Ectodermal cell (in vitro differentiated cells): ENCODE measurements around the gene ATG5.

Experiments
- H3K27ac ChIP-seq: 2 replicates; pipeline ENCODE4 v1.7.0; 2013; ENCODE audit warnings: mild to moderate bottlenecking, low read depth, low read length; ENCODE audit not compliant: insufficient read depth, poor library complexity, severe bottlenecking
- H3K27me3 ChIP-seq: 2 replicates; pipeline ENCODE4 v1.7.0; 2013; ENCODE audit warnings: mild to moderate bottlenecking, low read length; ENCODE audit not compliant: insufficient read depth, control insufficient read depth, poor library complexity, severe bottlenecking
- H3K36me3 ChIP-seq: one replicate; pipeline ENCODE4 v1.7.0; 2013; ENCODE audit warnings: low read length; ENCODE audit not compliant: control insufficient read depth, insufficient read depth
- H3K4me1 ChIP-seq: one replicate; pipeline ENCODE4 v1.7.0; 2013; ENCODE audit warnings: low read length; ENCODE audit not compliant: control insufficient read depth, insufficient read depth
- H3K4me3 ChIP-seq: 2 replicates; pipeline ENCODE4 v1.7.0; 2013; ENCODE audit warnings: low read depth, low read length, control low read depth; ENCODE audit not compliant: insufficient read depth
- H3K9me3 ChIP-seq: 2 replicates; pipeline ENCODE4 v1.7.0; 2013; ENCODE audit warnings: mild to moderate bottlenecking, low read length, moderate library complexity; ENCODE audit not compliant: control insufficient read depth
- WGBS, 2 experiments: methylation state at CpG; one replicate each; pipeline ENCODE4 v1.1.7; 2013; ENCODE audit warnings: missing lambda C conversion rate in 2 of 2; 5-methylcytosine and 5-hydroxymethylcytosine counted together

The ATG5 gene

DNA sequence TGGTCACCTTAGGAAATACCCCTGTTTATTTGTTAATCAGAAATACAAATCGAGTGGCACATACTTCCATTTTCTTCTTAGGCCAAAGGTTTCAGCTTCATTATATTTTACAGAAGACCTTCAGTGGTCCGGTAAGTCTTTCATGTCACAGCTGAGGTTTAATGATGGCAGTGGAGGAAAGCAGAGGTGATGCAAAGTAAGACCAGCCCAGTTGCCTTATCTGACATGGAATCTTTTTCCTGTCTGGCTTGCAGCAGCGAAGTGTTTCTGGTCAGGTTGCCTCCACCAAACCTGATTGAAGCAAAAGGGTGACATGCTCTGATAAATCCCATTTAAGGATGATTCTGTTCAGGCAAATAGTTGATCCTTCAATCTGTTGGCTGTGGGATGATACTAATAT lies 139.4 kb downstream of the ATG5 start:
- H3K9me3 ChIP-seq: no peaks in the 10 kb centered on the region
- H3K27me3 ChIP-seq: no peaks in the 10 kb centered on the region
- no peaks in the 10 kb centered on the region for H3K4me1 ChIP-seq
- H3K27ac ChIP-seq: no peak overlapping the region
- no peak overlapping the region for H3K4me3 ChIP-seq
- 95 to 99% methylated on average over 3 of the region's 3 CpGs for WGBS, 2 experiments
- H3K36me3 ChIP-seq: no peaks in the 10 kb centered on the region

DNA sequence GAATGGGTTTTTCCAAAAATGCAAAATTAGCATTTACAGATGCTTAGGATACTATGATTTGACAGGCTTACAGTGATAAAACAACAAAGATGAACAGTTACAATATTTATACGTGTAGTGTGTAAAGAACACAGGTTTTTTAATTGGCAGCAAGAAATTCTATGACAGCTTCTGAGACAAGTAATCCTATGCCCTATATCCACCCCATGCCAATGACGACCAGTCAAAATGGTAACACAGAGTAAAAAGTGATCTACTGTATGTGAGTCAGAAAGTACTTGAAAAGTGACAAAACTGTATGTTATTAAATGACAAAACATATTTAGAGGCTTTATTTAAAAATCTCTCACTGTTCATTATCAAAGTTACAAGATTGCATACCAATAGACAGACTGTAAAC lies 139.9 kb downstream of the ATG5 start:
- Histone ChIP-seq H3K36me3 (no peaks in the 10 kb centered on the region), H3K27me3 (no peaks in the 10 kb centered on the region), H3K4me1 (no peaks in the 10 kb centered on the region), H3K27ac (no peak overlapping the region), H3K9me3 (no peaks in the 10 kb centered on the region), H3K4me3 (no peak overlapping the region)
- WGBS, 2 experiments: 100% methylated on average over 2 of the region's 2 CpGs; no CpG with 5 or more reads in 1 of the 2 experiments

DNA sequence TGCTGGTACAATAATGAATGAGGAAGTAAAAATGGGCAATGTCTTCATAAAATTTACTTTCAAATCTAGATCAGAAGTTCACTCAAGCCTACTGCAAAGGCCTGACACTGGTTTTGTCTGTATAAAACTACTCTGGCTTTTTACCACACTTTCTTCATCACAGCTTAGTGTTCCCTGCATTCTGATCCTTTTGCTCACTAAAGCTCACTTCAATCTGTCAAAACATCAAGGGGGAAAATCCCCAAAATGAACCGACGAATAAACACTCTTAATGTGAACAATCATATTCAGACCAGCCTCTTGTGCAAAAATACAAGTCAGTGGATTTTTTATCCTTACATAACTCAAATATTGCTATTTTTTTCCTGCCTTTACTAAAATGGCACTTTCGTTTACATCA lies 140.9 kb downstream of the ATG5 start:
- no peaks in the 10 kb centered on the region for H3K4me1 ChIP-seq
- H3K27me3 ChIP-seq: no peaks in the 10 kb centered on the region
- no peaks in the 10 kb centered on the region for H3K36me3 ChIP-seq
- H3K9me3 ChIP-seq: no peaks in the 10 kb centered on the region
- H3K4me3 ChIP-seq: no peak overlapping the region
- no peak overlapping the region for H3K27ac ChIP-seq
- WGBS, 2 experiments: 95 to 97% methylated on average over 3 of the region's 3 CpGs

- H3K36me3 ChIP-seq: no peaks in the 10 kb centered on the region
- H3K4me3 ChIP-seq: no peak overlapping the region
- no peak overlapping the region for H3K27ac ChIP-seq
- WGBS, 2 experiments: 100% methylated on average over 1 of the region's 1 CpG
- H3K9me3 ChIP-seq: no peaks in the 10 kb centered on the region
- H3K27me3 ChIP-seq: no peaks in the 10 kb centered on the region
- no peaks in the 10 kb centered on the region for H3K4me1 ChIP-seq
These were observed 142.1 kb downstream of the ATG5 start for GRCh38 chr6:106183430-106183829.

- Histone ChIP-seq H3K9me3 (no peaks in the 10 kb centered on the region), H3K4me1 (no peaks in the 10 kb centered on the region), H3K27ac (no peak overlapping the region), H3K36me3 (no peaks in the 10 kb centered on the region), H3K4me3 (no peak overlapping the region), H3K27me3 (no peaks in the 10 kb centered on the region)
- WGBS, 2 experiments: 95 to 97% methylated on average over 4 to 5 of the region's 5 CpGs
These were observed 143.1 kb downstream of the ATG5 start for GRCh38 chr6:106182455-106182854.

- Histone ChIP-seq H3K27ac (no peak overlapping the region), H3K36me3 (no peaks in the 10 kb centered on the region), H3K4me3 (no peak overlapping the region), H3K4me1 (no peaks in the 10 kb centered on the region), H3K27me3 (no peaks in the 10 kb centered on the region), H3K9me3 (no peaks in the 10 kb centered on the region)
- 80 to 81% methylated on average over 3 of the region's 3 CpGs for WGBS, 2 experiments
These were observed 143.7 kb downstream of the ATG5 start for GRCh38 chr6:106181664-106182418.

- Histone ChIP-seq H3K27me3 (no peaks in the 10 kb centered on the region), H3K9me3 (no peaks in the 10 kb centered on the region), H3K36me3 (no peaks in the 10 kb centered on the region), H3K4me1 (no peaks in the 10 kb centered on the region), H3K4me3 (no peak overlapping the region), H3K27ac (no peak overlapping the region)
- 92 to 96% methylated on average over 4 of the region's 4 CpGs for WGBS, 2 experiments
These were observed 145.4 kb downstream of the ATG5 start for GRCh38 chr6:106180208-106180607.

DNA sequence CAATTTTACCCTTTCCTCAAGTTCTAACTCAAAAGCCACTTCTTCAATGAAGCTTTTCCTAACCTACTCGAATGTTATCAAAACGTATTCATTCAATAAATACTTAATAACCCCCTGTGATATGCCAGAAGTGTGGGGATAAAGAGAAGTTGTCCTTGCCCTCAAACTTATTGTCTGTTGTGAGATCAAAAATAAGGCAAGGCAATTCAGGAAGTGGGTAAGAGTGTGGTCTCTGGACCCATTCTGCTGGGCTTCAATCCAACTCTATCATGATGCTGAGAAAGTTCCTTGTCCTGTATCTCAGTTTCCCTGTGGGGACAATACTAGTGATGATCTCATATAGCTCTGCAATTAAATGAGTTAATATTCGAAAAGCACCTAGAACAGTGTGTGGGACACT lies 146.7 kb downstream of the ATG5 start:
- H3K27me3 ChIP-seq: no peaks in the 10 kb centered on the region
- no peaks in the 10 kb centered on the region for H3K9me3 ChIP-seq
- WGBS, 2 experiments: 94% methylated on average over 2 of the region's 3 CpGs; no CpG with 5 or more reads in 1 of the 2 experiments
- H3K4me1 ChIP-seq: no peaks in the 10 kb centered on the region
- no peak overlapping the region for H3K27ac ChIP-seq
- no peak overlapping the region for H3K4me3 ChIP-seq
- H3K36me3 ChIP-seq: no peaks in the 10 kb centered on the region

DNA sequence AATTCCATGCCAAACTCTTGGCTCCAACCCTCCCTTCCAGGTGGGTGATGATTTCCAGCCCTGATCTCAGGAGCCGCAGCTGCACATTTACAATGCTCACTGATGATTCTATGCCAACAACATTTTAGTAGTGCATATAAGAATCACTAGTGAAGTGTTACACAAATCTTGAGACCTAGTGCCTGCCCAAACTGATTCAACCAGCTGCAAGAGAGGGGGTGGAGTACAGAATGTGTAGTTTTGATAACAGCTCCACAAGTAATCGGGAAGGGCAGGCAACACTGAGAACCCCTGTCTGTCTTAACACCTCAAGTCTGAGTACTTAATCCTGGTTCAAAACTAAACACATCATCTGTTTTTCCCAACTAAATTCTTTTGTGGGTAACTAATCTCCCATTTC lies 147.8 kb downstream of the ATG5 start:
- Histone ChIP-seq H3K4me1 (no peaks in the 10 kb centered on the region), H3K9me3 (no peaks in the 10 kb centered on the region), H3K27ac (no peak overlapping the region), H3K27me3 (no peaks in the 10 kb centered on the region), H3K36me3 (no peaks in the 10 kb centered on the region), H3K4me3 (no peak overlapping the region)
- WGBS, 2 experiments: 93 to 95% methylated on average over 2 of the region's 2 CpGs

DNA sequence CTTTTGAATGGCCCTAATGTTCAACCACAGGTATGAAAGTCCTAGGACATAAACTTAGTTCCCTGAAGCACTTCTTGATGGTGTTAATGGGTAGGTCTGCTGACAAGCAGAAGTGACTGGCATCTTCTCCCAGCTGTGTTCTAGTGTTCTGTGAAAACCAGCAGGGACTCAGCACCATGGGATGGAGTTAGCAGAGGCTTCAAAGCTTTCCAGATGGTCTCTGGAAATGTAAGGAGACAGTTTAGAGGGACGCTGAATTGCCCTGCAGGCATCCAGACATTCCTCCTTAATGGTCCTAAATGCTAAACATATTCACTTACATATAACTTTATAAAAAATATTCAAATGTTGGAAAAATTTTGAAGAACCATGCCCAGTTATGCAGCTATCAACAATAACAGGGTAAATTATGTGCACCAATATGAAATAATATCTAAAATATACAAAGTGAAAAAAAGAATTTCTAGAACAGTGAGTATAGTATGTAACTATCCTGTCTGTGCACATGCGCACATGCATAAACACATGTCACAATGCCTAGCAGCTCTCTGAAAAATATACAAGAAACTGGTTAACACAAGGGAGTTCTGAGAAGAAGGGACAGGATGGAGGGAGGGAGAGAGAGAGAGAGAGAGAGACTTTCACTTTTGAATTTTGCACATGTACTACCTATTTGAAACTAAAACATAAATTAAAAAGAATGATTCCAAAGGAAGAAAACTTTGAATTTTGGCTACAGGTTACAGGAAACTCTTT lies 152.3 kb downstream of the ATG5 start:
- no peak overlapping the region for H3K27ac ChIP-seq
- 75 to 91% methylated on average over 1 to 2 of the region's 2 CpGs for WGBS, 2 experiments
- no peaks in the 10 kb centered on the region for H3K27me3 ChIP-seq
- no peak overlapping the region for H3K4me3 ChIP-seq
- H3K36me3 ChIP-seq: no peaks in the 10 kb centered on the region
- no peaks in the 10 kb centered on the region for H3K9me3 ChIP-seq
- no peaks in the 10 kb centered on the region for H3K4me1 ChIP-seq
